HEK293T (cell line): ENCODE measurements around the gene BCORL1.

Source experiments
- CTCF ChIA-PET: fragments of 350-600 bp; formaldehyde crosslinking; extraction: SDS; loops from one replicate; lab custom pipeline; 2021; ENCODE audit warnings: antibody characterized with exemption, inconsistent platforms; lab: Yijun Ruan, JAX
- POLR2A ChIA-PET: fragments of 350-600 bp; formaldehyde crosslinking; extraction: SDS; loops from one replicate; lab custom pipeline; 2020; ENCODE audit warnings: antibody characterized with exemption, inconsistent platforms; lab: Yijun Ruan, JAX
- DNase-seq: peaks from one replicate; pipeline ENCODE4 v3.0.0; 2012; ENCODE audit warnings: mixed read lengths; ENCODE audit errors: extremely low spot score
- ARNT ChIP-seq: fragments of 450-650 bp; IDR thresholded peaks from 2 replicates; pipeline ENCODE4 v1.6.1; 2017; ENCODE audit warnings: mild to moderate bottlenecking
- BHLHE40 ChIP-seq: fragments of 450-650 bp; IDR thresholded peaks from 2 replicates; pipeline ENCODE4 v1.6.1; 2016; ENCODE audit warnings: mild to moderate bottlenecking, moderate library complexity, borderline replicate concordance
- CTBP1 ChIP-seq: fragments of 450-650 bp; IDR thresholded peaks from 2 replicates; pipeline ENCODE4 v1.6.1; 2016; ENCODE audit warnings: borderline replicate concordance
- ELF4 ChIP-seq: fragments of 450-650 bp; IDR thresholded peaks from 2 replicates; pipeline ENCODE4 v1.6.1; 2017; ENCODE audit warnings: antibody characterized with exemption
- FOXA1 ChIP-seq: fragments of 450-650 bp; IDR thresholded peaks from 2 replicates; pipeline ENCODE4 v1.6.1; 2016; ENCODE audit warnings: mild to moderate bottlenecking
- FOXK2 ChIP-seq: fragments of 450-650 bp; IDR thresholded peaks from 2 replicates; pipeline ENCODE4 v1.6.1; 2016; ENCODE audit warnings: mild to moderate bottlenecking
- FOXM1 ChIP-seq: fragments of 450-650 bp; IDR thresholded peaks from 2 replicates; pipeline ENCODE4 v1.6.1; 2017; ENCODE audit warnings: mild to moderate bottlenecking, borderline replicate concordance
- HDGF ChIP-seq: fragments of 450-650 bp; IDR thresholded peaks from 2 replicates; pipeline ENCODE4 v1.6.1; 2017; ENCODE audit warnings: antibody characterized with exemption, borderline replicate concordance
- L3MBTL2 ChIP-seq: fragments of 450-650 bp; conservative IDR thresholded peaks from 2 replicates; pipeline ENCODE4 v1.6.1; 2016; ENCODE audit warnings: mild to moderate bottlenecking
- LEF1 ChIP-seq: fragments of 450-650 bp; IDR thresholded peaks from 2 replicates; pipeline ENCODE4 v1.6.1; 2017; ENCODE audit warnings: mild to moderate bottlenecking, borderline replicate concordance
- NFRKB ChIP-seq: fragments of 450-650 bp; IDR thresholded peaks from 2 replicates; pipeline ENCODE4 v1.6.1; 2016; ENCODE audit warnings: mild to moderate bottlenecking, moderate library complexity
- SP1 ChIP-seq: fragments of 450-650 bp; IDR thresholded peaks from 2 replicates; pipeline ENCODE4 v1.6.1; 2017
- SUZ12 ChIP-seq: fragments of 450-650 bp; IDR thresholded peaks from 2 replicates; pipeline ENCODE4 v1.6.1; 2016; ENCODE audit warnings: mild to moderate bottlenecking
- TARDBP ChIP-seq: fragments of 450-650 bp; IDR thresholded peaks from 2 replicates; pipeline ENCODE4 v1.6.1; 2016
- ZNF384 ChIP-seq: fragments of 450-650 bp; IDR thresholded peaks from 2 replicates; pipeline ENCODE4 v1.6.1; 2016
- TF ChIP-seq, protein P1 (sequence below): fragments of 450-650 bp; IDR thresholded peaks from 2 replicates; pipeline ENCODE4 v1.6.1; 2016

BCORL1 gene

DNA sequence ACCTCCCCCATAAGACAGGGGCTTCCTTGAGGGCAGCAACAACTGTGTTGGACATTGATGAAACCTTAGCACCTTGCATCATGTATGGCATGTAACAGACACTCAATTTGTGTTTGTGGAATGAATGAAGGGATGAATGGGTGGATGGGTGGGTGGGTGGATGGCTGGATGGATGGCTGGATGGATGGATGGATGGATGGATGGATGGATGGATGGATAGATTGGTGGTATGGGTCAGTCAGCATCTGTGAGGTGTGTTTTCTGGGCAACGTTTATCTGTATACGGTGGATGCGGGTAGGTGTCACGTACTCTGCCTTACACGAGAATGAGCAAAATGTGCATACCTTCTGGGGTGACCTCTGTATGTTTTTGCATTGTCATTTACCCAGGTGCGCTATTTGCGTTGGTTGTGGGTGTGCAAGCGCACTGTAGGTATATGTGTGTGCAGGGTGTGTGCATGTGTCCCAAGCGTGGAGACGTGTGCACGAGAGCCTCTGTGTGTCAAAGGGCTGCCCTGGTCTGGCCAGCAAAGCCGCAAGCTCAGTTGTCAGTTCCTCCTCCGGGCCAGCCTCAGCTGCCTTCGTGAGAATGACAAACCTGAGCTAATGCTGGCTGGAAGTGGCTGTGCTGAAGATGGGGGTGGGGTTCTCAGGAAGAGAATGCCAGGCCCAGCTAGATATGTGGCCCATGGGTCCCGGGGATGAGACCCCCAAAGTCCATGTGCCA is 101.4 kb downstream of the BCORL1 start:
- POLR2A ChIA-PET, result no interaction called here
- CTCF ChIA-PET, result no interaction called here
- no peak for TF ChIP-seq SUZ12
- no peak for TF ChIP-seq L3MBTL2
- TF ChIP-seq ZNF384, result no peak
- TF ChIP-seq ARNT, result no peak
- TF ChIP-seq TARDBP, result no peak
- TF ChIP-seq SP1, result no peak
- TF ChIP-seq FOXK2, result no peak
- TF ChIP-seq FOXA1, result no peak
- TF ChIP-seq HDGF, result no peak
- TF ChIP-seq, protein P1, sequence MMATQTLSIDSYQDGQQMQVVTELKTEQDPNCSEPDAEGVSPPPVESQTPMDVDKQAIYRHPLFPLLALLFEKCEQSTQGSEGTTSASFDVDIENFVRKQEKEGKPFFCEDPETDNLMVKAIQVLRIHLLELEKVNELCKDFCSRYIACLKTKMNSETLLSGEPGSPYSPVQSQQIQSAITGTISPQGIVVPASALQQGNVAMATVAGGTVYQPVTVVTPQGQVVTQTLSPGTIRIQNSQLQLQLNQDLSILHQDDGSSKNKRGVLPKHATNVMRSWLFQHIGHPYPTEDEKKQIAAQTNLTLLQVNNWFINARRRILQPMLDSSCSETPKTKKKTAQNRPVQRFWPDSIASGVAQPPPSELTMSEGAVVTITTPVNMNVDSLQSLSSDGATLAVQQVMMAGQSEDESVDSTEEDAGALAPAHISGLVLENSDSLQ, result no peak
- no peak for TF ChIP-seq LEF1
- no peak for TF ChIP-seq BHLHE40
- no peak for TF ChIP-seq NFRKB
- DNase-seq, result no peak

DNA sequence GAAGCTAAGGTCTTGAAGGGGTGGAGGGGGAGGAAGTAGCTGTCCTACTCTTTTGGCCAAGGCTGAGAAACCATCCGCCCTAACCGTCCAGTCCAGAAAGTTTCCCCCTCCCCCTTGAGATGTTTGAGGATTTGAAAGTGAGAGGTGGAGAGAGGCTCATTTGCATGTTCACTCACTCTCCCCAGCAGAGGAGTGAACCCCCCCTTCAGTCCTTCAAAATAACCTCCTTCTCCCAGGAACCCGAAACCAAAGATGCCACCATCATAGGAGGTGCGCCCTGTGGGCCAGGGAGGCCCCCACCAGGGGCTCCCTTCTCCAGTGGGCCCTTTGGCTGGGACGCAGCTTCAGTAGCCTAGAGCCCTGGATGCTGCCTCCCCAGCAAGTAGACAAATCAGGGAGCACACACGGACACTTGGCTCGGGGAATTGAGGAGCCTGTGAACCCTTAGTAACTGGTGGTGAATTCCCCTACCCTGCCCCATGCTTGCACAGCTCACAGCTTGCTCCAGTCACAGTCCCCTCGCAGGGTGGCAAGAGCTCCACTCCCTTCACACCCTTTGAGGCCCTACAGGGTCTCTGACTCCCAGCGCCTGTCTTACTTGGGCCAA is 102.3 kb downstream of the BCORL1 start:
- POLR2A ChIA-PET, result no interaction called here
- no peak for TF ChIP-seq FOXA1
- TF ChIP-seq ZNF384, result no peak
- no peak for TF ChIP-seq CTBP1
- TF ChIP-seq ELF4, result no peak
- TF ChIP-seq SUZ12, result no peak
- TF ChIP-seq FOXM1, result no peak
- no peak for TF ChIP-seq L3MBTL2
- TF ChIP-seq, protein P1, result no peak
- no peak for TF ChIP-seq NFRKB
- no peak for TF ChIP-seq TARDBP
- no peak for TF ChIP-seq ARNT
- no peak for TF ChIP-seq HDGF
- no peak for TF ChIP-seq LEF1
- TF ChIP-seq BHLHE40, result no peak
- TF ChIP-seq FOXK2, result no peak
- no peak for TF ChIP-seq SP1
- DNase-seq, result no peak

GRCh38 chrX:130085551-130086446 is 103.4 kb downstream of the BCORL1 start:
- ChIA-PET CTCF (interaction anchor here (0.6 to 1.2 kb wide), 2 partner anchors 9 to 10 kb away, joined by 3 read pairs; no protein-coding TSS in a partner anchor), POLR2A (no interaction called here)
- TF ChIP-seq TARDBP (no peak), L3MBTL2 (no peak), SP1 (no peak), LEF1 (no peak), FOXK2 (no peak), ZNF384 (no peak), HDGF (no peak), FOXA1 (no peak), BHLHE40 (no peak)
- TF ChIP-seq, protein P1, result no peak
- DNase-seq, result no peak

More for the DNA sequence above, 102.3 kb downstream of the BCORL1 start:
- CTCF ChIA-PET, result no interaction called here

DNA sequence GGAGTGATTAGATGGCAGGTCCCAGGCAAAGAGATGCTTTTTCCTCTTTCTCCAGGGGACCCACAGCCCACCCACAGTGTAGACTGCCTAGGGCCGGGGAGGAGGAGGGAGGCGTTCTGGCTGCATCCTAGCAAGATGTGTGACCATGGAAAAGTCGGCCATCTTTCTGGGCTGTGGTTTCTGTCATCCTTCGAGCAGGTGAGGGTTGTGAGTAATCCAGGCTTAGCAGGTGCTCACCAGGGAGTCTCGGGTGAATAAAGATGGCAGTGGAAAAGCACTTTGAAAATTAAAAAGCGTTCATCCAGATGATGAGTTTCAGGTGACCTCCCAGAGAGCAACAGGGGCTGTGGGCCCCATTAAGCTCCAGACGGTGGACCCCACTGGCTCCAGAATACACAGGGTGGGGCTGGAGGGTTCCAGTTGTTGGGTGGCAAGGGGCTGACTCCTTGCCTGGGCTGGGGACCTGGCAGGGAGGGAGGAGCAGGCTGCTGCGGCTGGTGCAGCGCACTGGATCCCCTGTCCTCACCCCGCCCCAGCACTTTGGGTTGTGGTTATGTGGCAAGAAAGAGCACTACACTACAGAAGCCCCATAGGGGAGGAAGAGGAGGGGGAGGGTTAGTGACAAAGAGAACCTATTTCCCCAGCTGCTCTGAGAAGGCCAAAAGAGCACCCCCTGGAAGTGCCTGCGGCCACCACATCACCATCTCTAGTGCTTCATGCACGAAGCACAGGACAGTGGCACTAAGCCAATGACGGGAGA is 104.2 kb downstream of the BCORL1 start:
- ChIA-PET POLR2A (no interaction called here), CTCF (interaction anchor here (0.6 to 1.2 kb wide), 2 partner anchors 8 to 10 kb away, joined by 3 read pairs; no protein-coding TSS in a partner anchor)
- DNase-seq, result no peak
- no peak for TF ChIP-seq SP1
- TF ChIP-seq ZNF384, result no peak
- TF ChIP-seq LEF1, result no peak
- no peak for TF ChIP-seq TARDBP
- no peak for TF ChIP-seq BHLHE40
- no peak for TF ChIP-seq CTBP1
- TF ChIP-seq SUZ12, result no peak
- no peak for TF ChIP-seq HDGF
- TF ChIP-seq ARNT, result no peak
- no peak for TF ChIP-seq ELF4
- no peak for TF ChIP-seq FOXA1
- no peak for TF ChIP-seq FOXM1
- TF ChIP-seq L3MBTL2, result no peak
- TF ChIP-seq, protein P1, result no peak
- TF ChIP-seq FOXK2, result no peak
- TF ChIP-seq NFRKB, result no peak
